GM23248 (cell line): Measurements from ENCODE around the gene FGD2. TPM values are rescaled to one million over a fixed set of nuclear protein-coding genes. Genes with fewer than 3 reads are reported as not detected.

ENCODE experiments used
- DNase-seq: peaks from one replicate; pipeline ENCODE4 v3.0.0-alpha.2; 2015
- H2AFZ ChIP-seq: fragments of 200-600 bp; sonication (generic); 2 replicates; pipeline ENCODE4 v1.6.1; 2016; ENCODE audit warnings: antibody characterized with exemption
- H3F3A ChIP-seq: fragments of 200-600 bp; sonication (generic); 2 replicates; pipeline ENCODE4 v1.6.1; 2016; ENCODE audit warnings: mild to moderate bottlenecking, antibody characterized with exemption, mixed run types; ENCODE audit not compliant: insufficient read depth
- H3K27ac ChIP-seq: fragments of 200-600 bp; sonication (generic); 2 replicates; pipeline ENCODE4 v1.5.1; 2016; ENCODE audit warnings: mild to moderate bottlenecking
- H3K27me3 ChIP-seq: fragments of 200-600 bp; sonication (generic); replicated peaks from 2 replicates; pipeline ENCODE4 v1.6.1; 2016; ENCODE audit warnings: mild to moderate bottlenecking; ENCODE audit not compliant: insufficient read depth
- H3K36me3 ChIP-seq: fragments of 200-600 bp; sonication (generic); 2 replicates; pipeline ENCODE4 v1.6.1; 2016; ENCODE audit warnings: low read depth, mild to moderate bottlenecking
- H3K4me1 ChIP-seq: fragments of 200-600 bp; sonication (generic); 2 replicates; pipeline ENCODE4 v1.6.1; 2016; ENCODE audit warnings: mild to moderate bottlenecking; ENCODE audit not compliant: insufficient read depth
- H3K4me2 ChIP-seq: fragments of 200-600 bp; sonication (generic); one replicate; pipeline ENCODE4 v1.6.1; 2016; ENCODE audit warnings: mild to moderate bottlenecking; ENCODE audit not compliant: unreplicated experiment
- H3K4me3 ChIP-seq: fragments of 200-600 bp; sonication (generic); 2 replicates; pipeline ENCODE4 v1.5.1; 2016; ENCODE audit warnings: mild to moderate bottlenecking
- H3K79me2 ChIP-seq: fragments of 200-600 bp; sonication (generic); 2 replicates; pipeline ENCODE4 v1.6.1; 2016; ENCODE audit warnings: mild to moderate bottlenecking; ENCODE audit not compliant: insufficient read depth
- H3K9ac ChIP-seq: fragments of 200-600 bp; sonication (generic); 2 replicates; pipeline ENCODE4 v1.6.1; 2016; ENCODE audit warnings: mild to moderate bottlenecking
- H3K9me2 ChIP-seq: fragments of 200-600 bp; sonication (generic); 2 replicates; pipeline ENCODE4 v1.6.1; 2016; ENCODE audit warnings: mixed run types, mild to moderate bottlenecking, moderate library complexity; ENCODE audit not compliant: insufficient read depth
- H3K9me3 ChIP-seq: fragments of 200-600 bp; sonication (generic); one replicate; pipeline ENCODE4 v1.6.1; 2017; ENCODE audit warnings: low read depth
- H4K20me1 ChIP-seq: fragments of 200-600 bp; sonication (generic); 2 replicates; pipeline ENCODE4 v1.6.0; 2016; ENCODE audit not compliant: insufficient read depth
- EZH2 ChIP-seq: fragments of 200-600 bp; sonication (generic); IDR thresholded peaks from 2 replicates; pipeline ENCODE4 v1.6.1; 2018; ENCODE audit warnings: antibody characterized with exemption, mild to moderate bottlenecking; ENCODE audit not compliant: insufficient read depth, poor library complexity, severe bottlenecking
- EZH2phosphoT487 ChIP-seq: fragments of 200-600 bp; sonication (generic); IDR thresholded peaks from 2 replicates; pipeline ENCODE4 v1.6.1; 2018; ENCODE audit warnings: antibody characterized with exemption, moderate library complexity, mild to moderate bottlenecking, low read depth; ENCODE audit not compliant: insufficient read depth
- WGBS, 2 experiments: methylation state at CpG; one replicate each; pipeline ENCODE4 v1.1.6; 2015 to 2017; ENCODE audit warnings: low lambda C conversion rate in 2 of 2, low coverage in 1 of 2; ENCODE audit errors: missing lambda C conversion rate in 2 of 2; 5-methylcytosine and 5-hydroxymethylcytosine counted together
- in situ Hi-C: fragments of 300-500 bp; cut with MboI; formaldehyde crosslinking; loops from 2 replicates; pipeline ENCODE4 v1.15.0; 2020
- polyA plus RNA-seq: library from polyadenylated mRNA; unstranded; fragments of >200 nt; fragmentation: Nextera tagmentation; extraction: Ambion mirVana; gene quantifications from 2 replicates; pipeline ENCODE4 v1.2.1, GENCODE V29; 2016
- total RNA-seq: library from RNA; depleted of rRNA; stranded (reverse); fragments of >200 nt; shearing (Covaris generic); gene quantifications from 2 replicates; pipeline ENCODE4 v1.2.3, GENCODE V29; 2014

FGD2 gene
- total and polyA plus RNA-seq, 2 experiments from 2014 or later = not detected

DNA sequence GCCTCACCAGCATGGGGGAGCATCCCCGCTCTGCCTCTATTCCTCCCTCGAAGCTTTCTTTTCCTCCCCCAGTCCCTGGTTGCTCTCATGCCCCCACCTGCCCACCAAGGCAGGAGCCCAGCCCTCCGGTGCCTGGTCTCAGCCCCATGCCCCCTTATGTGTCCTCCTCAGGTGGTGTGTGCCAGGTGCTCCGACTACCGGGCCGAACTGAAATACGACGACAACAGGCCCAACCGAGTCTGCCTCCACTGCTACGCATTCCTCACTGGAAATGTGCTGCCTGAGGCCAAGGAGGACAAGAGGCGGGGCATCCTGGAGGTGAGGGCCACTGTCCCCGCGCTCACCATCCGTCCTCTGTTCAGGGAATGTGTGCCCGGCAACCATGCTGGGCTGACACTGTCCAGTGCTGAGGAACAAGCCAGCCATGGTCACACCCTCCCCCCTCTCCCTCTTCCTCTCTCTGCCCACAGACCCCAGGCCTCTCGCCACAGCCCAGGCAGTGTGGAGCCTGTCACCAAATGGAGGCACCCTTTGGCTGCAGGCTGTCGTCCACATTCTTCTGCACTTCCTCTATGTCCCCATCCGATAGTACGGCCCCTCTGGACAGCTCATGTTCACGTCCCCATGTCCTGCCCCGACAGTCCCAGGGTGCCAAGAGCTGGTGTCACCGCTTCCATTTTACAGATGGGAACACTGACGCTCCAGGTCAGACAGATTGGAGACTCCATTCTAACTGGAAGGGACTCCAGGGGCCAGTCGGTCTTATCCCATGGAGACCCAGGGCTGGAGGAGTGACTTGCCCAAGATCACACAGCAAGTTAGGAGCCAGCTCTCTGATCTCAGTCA lies 20.4 kb downstream of the FGD2 start:
- no peak overlapping the region for H2AFZ ChIP-seq
- no peaks in the 10 kb centered on the region for H3F3A ChIP-seq
- no peak for DNase-seq
- no peaks in the 10 kb centered on the region for H3K4me1 ChIP-seq
- no peak overlapping the region for H3K9ac ChIP-seq
- H3K36me3 ChIP-seq = no peaks in the 10 kb centered on the region
- no peaks in the 10 kb centered on the region for H4K20me1 ChIP-seq
- no peak overlapping the region for H3K4me2 ChIP-seq
- H3K27ac ChIP-seq = no peak overlapping the region
- H3K9me2 ChIP-seq = no peaks in the 10 kb centered on the region
- no peaks in the 10 kb centered on the region for H3K27me3 ChIP-seq
- in situ Hi-C loops = no loop called here
- TF ChIP-seq EZH2phosphoT487 = no peak
- no peak for TF ChIP-seq EZH2
- no peak overlapping the region for H3K4me3 ChIP-seq
- no peaks in the 10 kb centered on the region for H3K9me3 ChIP-seq
- WGBS, 2 experiments = 94 to 95% methylated on average over 23 to 24 of the region's 24 CpGs
- no peaks in the 10 kb centered on the region for H3K79me2 ChIP-seq

DNA sequence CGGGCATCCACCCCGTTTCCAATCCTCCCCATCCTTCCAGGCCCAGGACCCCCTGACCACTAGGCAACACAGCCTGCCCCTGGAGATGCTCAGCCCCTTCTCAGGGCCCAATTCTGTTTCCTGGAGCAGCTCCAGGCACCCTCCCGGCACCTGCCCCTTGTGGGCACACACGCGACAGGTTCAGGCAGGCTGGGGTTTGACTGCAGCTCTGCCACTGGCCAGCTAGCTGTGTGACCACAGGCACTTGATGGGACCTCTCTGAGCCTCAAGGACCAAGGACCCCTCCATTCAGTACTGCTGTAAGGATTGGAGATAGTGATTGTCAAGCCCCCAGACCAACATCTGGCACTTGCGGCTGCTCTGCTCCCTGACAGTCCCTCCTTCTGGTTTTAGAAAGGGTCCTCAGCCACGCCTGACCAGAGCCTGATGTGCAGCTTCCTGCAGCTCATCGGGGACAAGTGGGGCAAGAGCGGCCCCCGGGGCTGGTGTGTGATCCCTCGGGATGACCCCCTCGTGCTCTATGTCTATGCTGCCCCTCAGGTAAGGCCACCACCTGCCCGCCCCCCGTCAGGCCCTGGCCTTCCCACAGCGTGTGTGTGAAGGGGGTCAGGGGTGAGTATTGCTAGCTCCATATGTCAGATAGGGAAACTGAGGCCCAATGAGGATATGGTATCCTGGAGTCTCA lies 21.7 kb downstream of the FGD2 start:
- Histone ChIP-seq H3K9ac (no peak overlapping the region), H3F3A (no peaks in the 10 kb centered on the region), H3K27me3 (no peaks in the 10 kb centered on the region), H3K9me2 (no peaks in the 10 kb centered on the region), H3K4me1 (no peaks in the 10 kb centered on the region), H3K79me2 (no peaks in the 10 kb centered on the region), H3K9me3 (no peaks in the 10 kb centered on the region), H3K27ac (no peak overlapping the region), H3K4me3 (no peak overlapping the region), H4K20me1 (no peaks in the 10 kb centered on the region), H2AFZ (no peak overlapping the region), H3K36me3 (no peaks in the 10 kb centered on the region), H3K4me2 (no peak overlapping the region)
- whole genome bisulfite sequencing, 2 experiments = 77 to 79% methylated on average over 15 of the region's 15 CpGs
- TF ChIP-seq EZH2 = no peak
- no peak for TF ChIP-seq EZH2phosphoT487
- in situ Hi-C loops = no loop called here
- no peak for DNase-seq

DNA sequence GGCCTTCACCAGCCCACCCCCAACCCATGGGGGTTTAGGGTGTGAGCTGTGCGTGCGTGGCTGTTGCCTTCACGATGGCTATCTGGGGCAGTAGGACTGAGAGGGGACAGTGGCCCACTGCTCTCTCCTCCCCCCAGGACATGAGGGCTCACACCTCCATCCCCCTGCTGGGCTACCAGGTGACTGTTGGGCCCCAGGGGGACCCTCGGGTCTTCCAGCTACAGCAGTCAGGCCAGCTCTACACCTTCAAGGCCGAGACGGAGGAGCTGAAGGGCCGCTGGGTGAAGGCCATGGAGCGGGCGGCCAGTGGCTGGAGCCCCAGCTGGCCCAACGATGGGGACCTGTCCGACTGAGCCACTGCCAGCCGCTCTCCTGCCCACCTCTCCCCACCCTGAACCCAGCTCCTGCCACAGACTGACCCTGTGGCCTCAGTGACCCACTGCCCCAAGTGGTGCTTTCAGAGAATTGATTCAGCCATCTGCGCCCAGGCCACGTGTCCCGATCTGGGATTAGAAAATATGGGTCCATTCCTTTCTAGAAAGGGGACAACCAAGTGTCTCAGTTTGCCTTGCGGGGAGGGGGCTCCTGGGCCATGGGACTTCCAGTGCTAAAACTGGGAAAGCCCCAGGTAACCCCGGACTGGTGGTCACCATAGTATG lies 22.5 kb downstream of the FGD2 start:
- Histone ChIP-seq H3K9ac (no peak overlapping the region), H3K9me2 (no peaks in the 10 kb centered on the region), H3K4me2 (no peak overlapping the region), H3K36me3 (no peaks in the 10 kb centered on the region), H3K27ac (no peak overlapping the region), H3K27me3 (no peaks in the 10 kb centered on the region), H3K4me3 (no peak overlapping the region), H3F3A (no peaks in the 10 kb centered on the region), H3K9me3 (no peaks in the 10 kb centered on the region), H3K79me2 (no peaks in the 10 kb centered on the region), H4K20me1 (no peaks in the 10 kb centered on the region), H3K4me1 (no peaks in the 10 kb centered on the region), H2AFZ (no peak overlapping the region)
- no peak for TF ChIP-seq EZH2
- no peak for TF ChIP-seq EZH2phosphoT487
- WGBS, 2 experiments = 90% methylated on average over 17 of the region's 17 CpGs
- DNase-seq = no peak
- in situ Hi-C loops = no loop called here

DNA sequence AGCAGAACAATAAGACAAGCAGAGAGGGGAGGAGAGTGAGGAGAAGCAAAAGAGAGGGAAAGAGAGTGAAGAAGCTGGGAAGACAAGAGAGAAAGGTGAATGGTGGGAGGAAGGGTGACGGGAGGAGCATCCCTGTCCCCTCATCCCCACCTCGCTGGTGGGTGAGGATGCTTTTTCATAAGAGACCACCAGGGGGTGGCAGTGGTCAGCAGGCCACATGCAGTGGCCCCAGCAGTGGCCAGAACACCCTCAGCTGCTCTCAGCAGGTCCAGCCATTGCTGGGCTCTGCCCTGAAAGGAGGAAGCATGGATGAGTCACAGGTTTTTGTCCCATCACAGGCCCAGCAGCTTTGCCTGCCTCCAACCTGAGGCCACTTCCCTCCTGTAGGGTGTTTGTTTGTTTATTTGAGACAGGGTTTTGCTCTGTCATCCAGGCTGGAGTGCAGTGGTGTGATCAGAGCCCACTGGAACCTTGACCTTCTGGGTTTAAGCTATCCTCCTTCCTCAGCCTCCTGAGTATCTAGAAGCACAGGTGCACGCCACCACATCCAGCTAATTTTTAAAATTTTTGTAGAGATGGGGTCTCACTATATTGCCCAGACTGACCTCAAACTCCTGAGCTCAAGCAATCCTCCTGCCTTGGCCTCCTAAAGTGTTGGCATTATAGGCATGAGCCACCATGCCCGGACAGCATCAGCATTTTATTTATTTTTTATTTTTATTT lies 24.0 kb downstream of the FGD2 start:
- Histone ChIP-seq H3K4me2 (no peak overlapping the region), H3K27ac (no peak overlapping the region), H4K20me1 (no peaks in the 10 kb centered on the region), H3K4me1 (no peaks in the 10 kb centered on the region), H3F3A (no peaks in the 10 kb centered on the region), H3K9me2 (no peaks in the 10 kb centered on the region), H3K9me3 (no peaks in the 10 kb centered on the region), H3K36me3 (no peaks in the 10 kb centered on the region), H3K4me3 (no peak overlapping the region), H3K27me3 (no peaks in the 10 kb centered on the region), H2AFZ (no peak overlapping the region), H3K9ac (no peak overlapping the region), H3K79me2 (no peaks in the 10 kb centered on the region)
- 72 to 73% methylated on average over 4 of the region's 4 CpGs for WGBS, 2 experiments
- in situ Hi-C loops = no loop called here
- DNase-seq = peak; percentile 93
- TF ChIP-seq EZH2phosphoT487 (no peak), EZH2 (no peak)
